ENCODE data around the gene RAB11FIP3. TPM values are rescaled to one million over a fixed set of nuclear protein-coding genes. Genes with fewer than 3 reads are reported as not detected.
"Not testable (repeated sequence)": the region's sequence is repeated elsewhere in the genome, so short reads cannot be mapped to it uniquely, and the experiment has no call there.

Gene RAB11FIP3
- total RNA-seq, 1 experiment from 2014 or later, result 38.4 TPM

GRCh38 chr16:491220-491919 is 65.9 kb downstream of the RAB11FIP3 start:
- H2AFZ ChIP-seq, result no peak overlapping the region
- H3K9me2 ChIP-seq (ENCODE audit: insufficient read depth), result no peaks in the 10 kb centered on the region
- H3K4me3 ChIP-seq, result no peak overlapping the region
- no peak for DNase-seq
- TF ChIP-seq EZH2 (IDR thresholded peaks at IDR 0.05; ENCODE audit: low read depth) (no peak), CTCF (conservative IDR thresholded peaks at IDR 0.05) (no peak)
- no peaks in the 10 kb centered on the region for H3K9me3 ChIP-seq (ENCODE audit: insufficient read depth, low read depth)
- ChIA-PET POLR2A (ENCODE audit: unreplicated experiment) (no interaction called here), CTCF (no interaction called here)
- no peaks in the 10 kb centered on the region for H3K36me3 ChIP-seq (ENCODE audit: low read depth)
- H3K4me2 ChIP-seq, result no peak overlapping the region
- no peaks in the 10 kb centered on the region for H3K79me2 ChIP-seq (ENCODE audit: low read depth)
- BruUV-seq (replicated peaks), result no TSS peak
- intact Hi-C loops (cut with micrococcal nuclease; ENCODE audit: unreplicated experiment), result no loop called here
- no peaks in the 10 kb centered on the region for H3K4me1 ChIP-seq (replicated peaks; ENCODE audit: insufficient read depth)
- no peaks in the 10 kb centered on the region; the same call in 1 of the 2 replicates for H4K20me1 ChIP-seq (ENCODE audit: insufficient read depth)
- no peak overlapping the region for H3K27ac ChIP-seq
- no peaks in the 10 kb centered on the region for H3K27me3 ChIP-seq (ENCODE audit: insufficient read depth, low read depth)
- no peaks in the 10 kb centered on the region for H3F3A ChIP-seq (ENCODE audit: insufficient read depth, low read depth)

GRCh38 chr16:492211-492875 is 66.9 kb downstream of the RAB11FIP3 start:
- ChIA-PET POLR2A (ENCODE audit: unreplicated experiment) (no interaction called here), CTCF (interaction anchor here (0.6 kb wide), 1 partner anchor 75 kb away, joined by 3 read pairs; no protein-coding TSS in a partner anchor)
- no peak for TF ChIP-seq CTCF (conservative IDR thresholded peaks at IDR 0.05)
- no TSS peak for BruUV-seq (replicated peaks)
- no peaks in the 10 kb centered on the region for H3K36me3 ChIP-seq (ENCODE audit: low read depth)
- H3K4me2 ChIP-seq, result no peak overlapping the region
- no peaks in the 10 kb centered on the region for H3K79me2 ChIP-seq (ENCODE audit: low read depth)
- H2AFZ ChIP-seq, result no peak overlapping the region
- H3K4me3 ChIP-seq, result no peak overlapping the region
- no peaks in the 10 kb centered on the region for H3K9me3 ChIP-seq (ENCODE audit: insufficient read depth, low read depth)
- intact Hi-C loops (cut with micrococcal nuclease; ENCODE audit: unreplicated experiment), result no loop called here
- H3K27ac ChIP-seq, result no peak overlapping the region
- no peak for DNase-seq
- no peaks in the 10 kb centered on the region for H3K9me2 ChIP-seq (ENCODE audit: insufficient read depth)
- no peaks in the 10 kb centered on the region for H3K27me3 ChIP-seq (ENCODE audit: insufficient read depth, low read depth)
- no peaks in the 10 kb centered on the region for H3K4me1 ChIP-seq (replicated peaks; ENCODE audit: insufficient read depth)
- H3F3A ChIP-seq (ENCODE audit: insufficient read depth, low read depth), result no peaks in the 10 kb centered on the region
- no peaks in the 10 kb centered on the region; the same call in 1 of the 2 replicates for H4K20me1 ChIP-seq (ENCODE audit: insufficient read depth)

- H3K4me2 ChIP-seq; H3K27me3 ChIP-seq (ENCODE audit: insufficient read depth, low read depth); H3K4me1 ChIP-seq (replicated peaks; ENCODE audit: insufficient read depth); POLR2A ChIA-PET (ENCODE audit: unreplicated experiment); H2AFZ ChIP-seq; H4K20me1 ChIP-seq (ENCODE audit: insufficient read depth); CTCF ChIA-PET; H3K79me2 ChIP-seq (ENCODE audit: low read depth); H3K27ac ChIP-seq; DNase-seq; H3K9me3 ChIP-seq (ENCODE audit: insufficient read depth, low read depth); H3K9me2 ChIP-seq (ENCODE audit: insufficient read depth); BruUV-seq (replicated peaks); intact Hi-C loops (cut with micrococcal nuclease; ENCODE audit: unreplicated experiment); H3K4me3 ChIP-seq; H3K36me3 ChIP-seq (ENCODE audit: low read depth); H3F3A ChIP-seq (ENCODE audit: insufficient read depth, low read depth): not testable (repeated sequence)
Measured at GRCh38 chr16:494676-495075, 69.2 kb downstream of the RAB11FIP3 start.

Measured in PC-9 (cell line).